Suppressor macrophage treated with lipopolysaccharide for 4 hours (primary cell): ENCODE measurements around the gene PIP4K2C.
"Not testable (repeated sequence)": the region's sequence is repeated elsewhere in the genome, so short reads cannot be mapped to it uniquely, and the experiment has no call there.

Source experiments
- DNase-seq: peaks from one replicate; pipeline ENCODE4 v3.0.0-alpha.2; 2020

The PIP4K2C gene

GRCh38 chr12:57611108-57611826, 20.3 kb downstream of the PIP4K2C start, which contains the start of gene ARHGEF25:
Gene ARHGEF25 (plus strand): TSS chr12:57611435. CDS start chr12:57611895, 460 bp downstream.
- DNase-seq: peak; percentile 12

- DNase-seq: no peak
These were observed 21.1 kb downstream of the PIP4K2C start for GRCh38 chr12:57611827-57612710.

DNA sequence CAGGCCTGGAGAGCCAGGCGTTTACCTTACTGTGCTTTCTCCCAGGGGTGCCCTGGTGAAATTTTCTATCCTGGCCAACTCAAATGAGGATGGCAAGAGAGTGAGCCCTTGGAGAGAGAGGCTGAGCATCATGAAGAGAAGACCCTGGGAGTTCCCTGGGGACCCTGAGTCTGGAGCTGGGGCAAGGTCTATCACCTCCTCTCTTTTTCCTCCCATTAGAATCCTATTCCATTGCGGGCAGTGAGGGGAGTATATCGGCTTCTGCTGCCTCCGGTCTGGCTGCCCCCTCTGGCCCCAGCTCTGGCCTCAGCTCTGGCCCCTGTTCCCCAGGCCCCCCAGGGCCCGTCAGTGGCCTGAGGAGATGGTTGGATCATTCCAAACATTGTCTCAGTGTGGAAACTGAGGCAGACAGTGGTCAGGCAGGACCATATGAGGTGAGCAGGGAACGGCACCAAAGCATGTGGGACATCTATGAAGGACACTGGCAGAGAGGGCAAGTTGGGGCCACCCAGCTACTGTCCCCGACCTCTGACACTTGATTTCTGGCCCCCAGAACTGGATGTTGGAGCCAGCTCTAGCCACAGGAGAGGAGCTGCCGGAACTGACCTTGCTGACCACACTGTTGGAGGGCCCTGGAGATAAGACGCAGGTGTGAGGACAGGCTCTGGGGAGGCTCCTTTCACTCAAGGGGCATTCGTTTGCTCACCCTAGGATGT, 21.9 kb downstream of the PIP4K2C start:
- no peak for DNase-seq

GRCh38 chr12:57613427-57614109, 22.6 kb downstream of the PIP4K2C start:
- DNase-seq: no peak

DNA sequence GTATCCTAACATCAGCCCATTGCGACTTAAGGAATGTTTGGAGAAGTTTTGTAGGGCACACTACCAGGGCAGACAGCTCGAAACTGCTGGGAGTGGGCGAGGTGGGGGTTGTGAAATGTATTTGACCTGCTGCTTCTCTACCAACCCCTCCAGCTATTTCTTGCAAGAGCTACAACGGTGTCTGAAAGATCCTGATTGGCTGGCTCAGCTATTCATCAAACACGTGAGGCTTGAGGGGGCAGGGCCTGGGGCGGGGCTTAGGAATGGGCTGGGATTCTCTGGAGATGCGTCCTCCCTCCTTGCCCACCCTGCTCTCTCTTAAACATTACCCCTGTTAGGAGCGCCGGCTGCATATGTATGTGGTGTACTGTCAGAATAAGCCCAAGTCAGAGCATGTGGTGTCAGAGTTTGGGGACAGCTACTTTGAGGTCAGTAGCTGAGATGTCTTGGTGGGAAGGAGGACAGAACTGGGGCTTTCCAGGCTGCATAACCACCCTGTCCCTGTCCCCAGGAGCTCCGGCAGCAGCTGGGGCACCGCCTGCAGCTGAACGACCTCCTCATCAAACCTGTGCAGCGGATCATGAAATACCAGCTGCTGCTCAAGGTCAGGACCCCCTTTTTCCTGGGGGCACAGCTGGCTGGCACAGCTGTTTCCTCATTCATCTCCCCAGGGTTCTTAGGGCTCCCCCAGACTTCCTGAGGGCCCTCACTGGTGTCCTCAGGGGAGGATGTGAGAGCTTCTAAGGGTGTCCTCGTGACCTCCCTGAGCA, 23.4 kb downstream of the PIP4K2C start:
- DNase-seq: peak; percentile 25

- DNase-seq: no peak
These were observed 24.0 kb downstream of the PIP4K2C start for GRCh38 chr12:57614948-57615500.

DNA sequence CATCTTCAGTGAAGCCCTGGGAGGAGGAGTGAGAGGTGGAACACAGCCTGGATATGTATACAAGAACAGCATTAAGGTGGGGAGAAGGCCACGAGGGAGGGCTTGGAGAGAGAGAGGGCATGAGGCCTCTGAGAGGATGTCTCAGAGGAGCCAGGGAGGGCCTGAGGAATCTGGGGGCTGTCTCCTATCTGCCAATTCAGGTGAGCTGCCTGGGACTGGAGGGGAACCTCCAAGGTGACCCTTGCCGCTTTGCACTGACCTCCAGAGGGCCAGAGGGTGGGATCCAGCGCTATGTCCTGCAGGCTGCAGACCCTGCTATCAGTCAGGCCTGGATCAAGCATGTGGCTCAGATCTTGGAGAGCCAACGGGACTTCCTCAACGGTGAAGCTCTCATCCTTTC, 24.6 kb downstream of the PIP4K2C start:
- DNase-seq: no peak

DNA sequence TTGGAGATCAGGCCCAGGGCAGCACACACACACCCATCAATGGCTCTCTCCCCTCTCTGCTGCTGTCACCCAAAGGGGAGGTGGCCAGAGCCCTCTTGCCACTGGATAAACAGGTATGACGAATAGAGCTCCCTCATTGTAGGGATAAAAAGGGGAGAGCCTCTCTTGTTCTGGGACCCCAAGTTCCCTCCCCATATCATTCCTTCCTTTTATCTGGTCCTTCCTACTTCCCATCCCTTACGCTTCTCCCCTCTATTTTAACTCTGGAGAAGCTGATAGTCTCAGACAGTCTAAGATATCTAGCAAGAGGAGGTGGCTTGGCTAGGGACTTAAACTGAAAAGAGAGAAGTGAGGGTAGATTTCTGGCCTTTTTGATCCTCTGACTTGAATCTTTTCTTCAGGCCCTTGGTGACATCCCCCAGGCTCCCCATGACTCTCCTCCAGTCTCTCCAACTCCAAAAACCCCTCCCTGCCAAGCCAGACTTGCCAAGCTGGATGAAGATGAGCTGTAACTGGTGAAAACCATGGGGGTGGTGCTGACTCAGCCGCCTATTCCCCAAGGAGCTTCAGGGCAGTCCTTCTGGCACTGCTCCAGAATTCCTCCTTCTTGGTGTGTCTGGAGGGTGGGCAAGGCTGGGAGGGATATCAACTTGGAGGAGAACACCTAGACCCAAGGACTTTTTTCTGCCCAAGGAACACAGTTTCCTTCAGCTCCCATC, 25.6 kb downstream of the PIP4K2C start:
- DNase-seq: no peak

GRCh38 chr12:57617942-57618341, 26.9 kb downstream of the PIP4K2C start:
- no peak for DNase-seq

GRCh38 chr12:57618431-57618830, 27.4 kb downstream of the PIP4K2C start:
- not testable (repeated sequence) for DNase-seq

- no peak for DNase-seq
These were observed 28.0 kb downstream of the PIP4K2C start for GRCh38 chr12:57618966-57619433.

DNA sequence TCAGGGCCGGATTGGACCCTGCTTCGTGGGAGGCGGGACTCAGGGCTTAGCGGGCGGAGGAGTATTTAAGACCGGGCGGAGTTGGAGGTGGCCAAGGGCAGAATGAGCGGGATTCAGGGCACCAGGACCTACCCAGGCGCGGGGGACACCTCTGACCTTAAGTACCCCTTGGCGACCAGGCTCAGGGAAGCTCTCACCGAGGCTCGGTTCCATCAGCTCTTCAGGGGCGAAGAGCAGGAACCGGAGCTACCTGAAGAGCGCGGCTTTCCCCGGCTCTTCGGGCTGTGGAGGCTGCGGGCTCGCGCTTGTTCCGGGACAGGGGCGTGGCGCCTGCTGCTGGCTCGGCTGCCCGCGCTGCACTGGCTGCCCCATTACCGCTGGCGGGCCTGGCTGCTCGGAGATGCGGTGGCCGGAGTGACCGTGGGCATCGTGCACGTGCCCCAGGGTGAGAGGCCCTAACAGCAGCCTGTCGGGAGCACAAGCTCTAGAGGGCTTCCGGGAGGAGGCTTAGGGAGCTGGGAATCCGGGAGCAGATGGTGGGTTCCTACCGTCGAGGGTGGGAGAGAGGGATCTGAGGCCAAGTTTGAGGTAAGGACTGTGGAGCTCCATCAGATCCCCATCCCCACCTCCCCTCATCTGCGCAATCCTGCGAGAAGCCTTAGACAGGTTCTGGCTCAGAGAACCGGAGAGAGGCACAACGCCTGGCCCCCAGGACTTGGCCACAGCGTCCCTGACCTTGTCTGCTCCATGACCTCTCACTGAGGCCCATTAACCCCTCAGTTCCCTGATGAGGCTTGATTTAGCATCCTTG, 28.6 kb downstream of the PIP4K2C start:
- no peak for DNase-seq

DNA sequence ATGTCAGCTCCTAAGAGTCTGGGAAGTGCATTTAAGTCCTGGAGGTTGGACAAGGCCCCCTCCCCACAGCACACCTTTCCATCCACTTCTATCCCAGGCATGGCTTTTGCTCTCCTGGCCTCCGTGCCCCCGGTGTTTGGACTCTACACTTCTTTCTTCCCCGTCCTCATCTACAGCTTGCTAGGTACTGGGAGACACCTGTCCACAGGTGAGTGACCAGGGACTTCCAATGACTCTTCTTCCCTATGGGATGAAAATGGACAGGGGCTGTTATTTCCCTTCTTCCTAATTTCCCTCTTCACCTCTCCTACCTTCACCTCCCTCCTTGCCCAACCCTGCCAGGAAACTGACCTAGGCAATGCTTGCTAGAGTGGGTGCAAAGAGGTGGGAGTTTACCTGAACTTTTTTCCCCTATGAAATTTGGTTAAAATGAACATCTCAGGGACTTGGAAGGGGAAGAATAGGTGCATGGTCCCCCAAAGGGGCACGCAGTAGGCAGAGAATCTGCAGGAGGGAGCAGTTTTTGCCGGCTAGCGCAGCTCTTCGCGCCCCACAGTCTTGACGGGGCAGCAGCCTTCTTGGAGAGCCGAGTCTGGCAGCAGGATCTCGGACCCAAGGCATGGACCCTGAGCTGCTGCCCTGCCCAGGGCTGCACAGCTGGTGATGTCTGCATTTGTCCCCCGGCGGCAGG, 29.4 kb downstream of the PIP4K2C start:
- no peak for DNase-seq

DNA sequence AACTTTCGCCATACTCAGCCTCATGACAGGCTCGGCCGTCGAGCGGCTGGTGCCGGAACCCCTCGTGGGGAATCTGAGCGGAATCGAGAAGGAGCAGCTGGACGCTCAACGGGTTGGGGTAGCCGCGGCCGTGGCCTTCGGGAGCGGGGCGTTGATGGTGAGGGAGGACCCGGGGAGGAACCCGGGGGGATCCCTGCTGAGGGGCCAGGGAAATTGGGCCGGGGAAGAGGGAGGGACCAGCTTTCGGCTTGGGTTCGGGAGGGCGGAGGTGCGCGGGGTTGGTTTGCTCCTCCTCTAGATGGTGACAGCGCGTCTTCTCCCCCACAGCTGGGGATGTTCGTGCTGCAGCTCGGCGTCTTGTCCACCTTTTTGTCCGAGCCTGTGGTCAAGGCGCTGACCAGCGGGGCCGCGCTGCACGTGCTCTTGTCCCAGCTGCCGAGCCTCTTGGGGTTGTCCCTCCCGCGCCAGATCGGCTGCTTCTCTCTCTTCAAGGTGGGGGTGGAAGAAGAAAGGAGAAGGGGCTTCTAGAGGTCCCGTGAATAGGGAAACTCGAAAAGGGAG, 30.0 kb downstream of the PIP4K2C start:
- DNase-seq: peak; percentile 44

GRCh38 chr12:57621497-57622292, 30.7 kb downstream of the PIP4K2C start:
- DNase-seq: peak; percentile 55

GRCh38 chr12:57622293-57623245, 31.6 kb downstream of the PIP4K2C start:
- no peak for DNase-seq

DNA sequence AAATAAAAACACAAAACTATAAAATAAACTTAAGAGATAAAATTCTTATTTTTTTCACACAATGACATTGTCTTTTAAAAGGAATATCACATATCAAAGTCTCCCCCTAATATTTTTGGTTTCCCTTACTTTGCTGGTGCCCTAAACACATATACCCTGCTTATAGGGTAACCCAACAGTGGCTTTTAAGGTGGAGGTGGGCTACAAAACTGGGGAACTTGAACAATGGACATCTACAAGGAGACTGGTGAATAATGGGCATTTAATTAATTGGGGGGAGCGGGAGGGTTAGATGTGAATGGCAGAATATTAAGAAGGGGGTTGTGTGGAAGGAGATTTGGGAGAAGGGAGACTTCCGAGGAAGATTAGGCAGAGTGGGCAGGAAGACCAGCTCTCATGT, 32.4 kb downstream of the PIP4K2C start:
- no peak for DNase-seq
